Mucosa of rectum (tissue), 2 donors: Measurements from ENCODE around the gene NIPBL.
A peak's percentile ranks its signal among the peaks of the same experiment; 100 is the strongest.

Experiments
- H3K27ac ChIP-seq, 2 donors: one replicate each; pipeline ENCODE4 v1.7.0; 2013; ENCODE audit warnings: inconsistent platforms in 2 of 2, low read depth in 2 of 2, low read length in 2 of 2
- H3K27me3 ChIP-seq, 2 donors: one replicate each; pipeline ENCODE4 v1.7.0; 2013; ENCODE audit warnings: low read length in 2 of 2; ENCODE audit not compliant: control insufficient read depth in 2 of 2, insufficient read depth in 2 of 2
- H3K36me3 ChIP-seq, 2 donors: one replicate each; pipeline ENCODE4 v1.7.0; 2013; ENCODE audit warnings: low read length in 2 of 2; ENCODE audit not compliant: control insufficient read depth in 2 of 2, insufficient read depth in 2 of 2
- H3K4me1 ChIP-seq, 2 donors: one replicate each; pipeline ENCODE4 v1.7.0; 2013; ENCODE audit warnings: low read length in 2 of 2, mild to moderate bottlenecking in 1 of 2; ENCODE audit not compliant: control insufficient read depth in 2 of 2, insufficient read depth in 2 of 2
- H3K4me3 ChIP-seq, 2 donors: one replicate each; pipeline ENCODE4 v1.7.0; 2013; ENCODE audit warnings: low read length in 2 of 2
- H3K9ac ChIP-seq, 2 donors: one replicate each; pipeline ENCODE4 v1.7.0; 2013; ENCODE audit warnings: low read length in 2 of 2, low read depth in 1 of 2, mild to moderate bottlenecking in 1 of 2
- H3K9me3 ChIP-seq, 2 donors: one replicate each; pipeline ENCODE4 v1.7.0; 2013; ENCODE audit warnings: low read length in 2 of 2; ENCODE audit not compliant: control insufficient read depth in 2 of 2
- donor health status: healthy.
- donor health status: Normal muscosa, but diverticular disease.

The NIPBL gene

GRCh38 chr5:36878392-36879082 lies 2.0 kb downstream of the NIPBL start:
- Histone ChIP-seq H3K9ac (peak overlapping the region; percentile 90 to 92), H3K9me3 (no peaks in the 10 kb centered on the region), H3K27ac (peak overlapping the region; percentile 97 to 98), H3K4me1 (peaks cover 21 to 22% of the 10 kb centered on the region in 2 donors), H3K36me3 (no peaks in the 10 kb centered on the region), H3K4me3 (peak overlapping the region; percentile 96 to 99), H3K27me3 (no peaks in the 10 kb centered on the region)

- Histone ChIP-seq H3K9me3 (no peaks in the 10 kb centered on the region), H3K27me3 (no peaks in the 10 kb centered on the region), H3K4me1 (peaks cover 19 to 20% of the 10 kb centered on the region in 2 donors), H3K36me3 (no peaks in the 10 kb centered on the region), H3K27ac (no peak overlapping the region), H3K4me3 (peak overlapping the region in 1 of 2 donors; percentile 99), H3K9ac (peak overlapping the region; percentile 90 to 92)
Measured at GRCh38 chr5:36879274-36880033, 2.9 kb downstream of the NIPBL start.

- Histone ChIP-seq H3K9ac (no peak overlapping the region), H3K4me1 (peaks cover 11 to 13% of the 10 kb centered on the region in 2 donors), H3K27ac (no peak overlapping the region), H3K9me3 (no peaks in the 10 kb centered on the region), H3K4me3 (no peak overlapping the region), H3K27me3 (no peaks in the 10 kb centered on the region), H3K36me3 (peaks cover 4% of the 10 kb centered on the region in 2 donors)
Measured at GRCh38 chr5:36880761-36881160, 4.2 kb downstream of the NIPBL start.

GRCh38 chr5:36881304-36881703 lies 4.7 kb downstream of the NIPBL start:
- peaks cover 11 to 13% of the 10 kb centered on the region in 2 donors for H3K4me1 ChIP-seq
- no peak overlapping the region for H3K4me3 ChIP-seq
- no peak overlapping the region for H3K27ac ChIP-seq

DNA sequence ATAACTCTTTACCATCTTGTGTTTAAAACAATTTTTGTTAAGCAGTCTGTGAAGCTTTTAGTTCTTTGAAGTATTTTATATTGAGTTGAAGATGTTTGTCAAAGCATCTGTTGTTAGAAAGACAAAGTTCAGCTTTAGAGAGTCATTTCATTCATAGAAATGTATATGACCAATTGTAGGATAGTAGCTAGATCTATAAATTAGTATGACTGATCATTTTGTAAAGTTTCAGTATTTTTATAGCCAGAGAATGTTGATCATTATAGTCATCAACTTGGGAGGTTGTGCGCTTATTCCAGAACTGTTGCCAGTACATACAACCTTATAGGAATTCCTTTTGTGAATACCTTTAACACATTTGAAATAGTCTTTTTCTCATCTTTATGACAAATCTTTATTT lies 5.2 kb downstream of the NIPBL start:
- no peak overlapping the region for H3K4me3 ChIP-seq
- no peak overlapping the region for H3K27ac ChIP-seq
- H3K9me3 ChIP-seq, result no peaks in the 10 kb centered on the region
- peaks cover 6 to 7% of the 10 kb centered on the region in 2 donors for H3K36me3 ChIP-seq
- H3K4me1 ChIP-seq, result peaks cover 11 to 13% of the 10 kb centered on the region in 2 donors
- H3K9ac ChIP-seq, result no peak overlapping the region
- no peaks in the 10 kb centered on the region for H3K27me3 ChIP-seq

More at GRCh38 chr5:36881304-36881703, 4.7 kb downstream of the NIPBL start:
- no peak overlapping the region for H3K9ac ChIP-seq
- H3K27me3 ChIP-seq, result no peaks in the 10 kb centered on the region
- no peaks in the 10 kb centered on the region for H3K9me3 ChIP-seq
- H3K36me3 ChIP-seq, result peaks cover 6 to 7% of the 10 kb centered on the region in 2 donors

DNA sequence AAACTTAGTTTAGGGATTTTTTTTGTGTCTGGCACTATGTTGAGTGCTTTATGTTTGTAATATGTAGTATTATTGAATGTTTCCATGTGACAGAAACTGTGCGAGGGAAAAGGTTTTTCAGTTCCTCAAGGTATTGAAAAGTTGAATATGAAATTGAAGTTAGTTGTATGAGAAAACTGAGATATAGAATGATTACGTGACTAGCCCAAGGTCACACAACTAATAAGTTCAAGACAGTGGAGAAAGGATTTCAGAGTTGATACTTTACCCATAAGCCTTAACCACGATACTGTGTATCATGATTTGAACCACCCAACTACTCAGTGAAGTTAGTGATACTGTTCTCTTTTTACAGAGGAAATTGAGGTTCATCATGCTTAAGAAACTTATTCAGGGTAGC lies 5.7 kb downstream of the NIPBL start:
- no peak overlapping the region for H3K4me3 ChIP-seq
- H3K9me3 ChIP-seq, result no peaks in the 10 kb centered on the region
- no peak overlapping the region for H3K27ac ChIP-seq
- no peak overlapping the region for H3K9ac ChIP-seq
- peaks cover 11 to 13% of the 10 kb centered on the region in 2 donors for H3K4me1 ChIP-seq
- H3K36me3 ChIP-seq, result peaks cover 6 to 7% of the 10 kb centered on the region in 2 donors
- H3K27me3 ChIP-seq, result no peaks in the 10 kb centered on the region

DNA sequence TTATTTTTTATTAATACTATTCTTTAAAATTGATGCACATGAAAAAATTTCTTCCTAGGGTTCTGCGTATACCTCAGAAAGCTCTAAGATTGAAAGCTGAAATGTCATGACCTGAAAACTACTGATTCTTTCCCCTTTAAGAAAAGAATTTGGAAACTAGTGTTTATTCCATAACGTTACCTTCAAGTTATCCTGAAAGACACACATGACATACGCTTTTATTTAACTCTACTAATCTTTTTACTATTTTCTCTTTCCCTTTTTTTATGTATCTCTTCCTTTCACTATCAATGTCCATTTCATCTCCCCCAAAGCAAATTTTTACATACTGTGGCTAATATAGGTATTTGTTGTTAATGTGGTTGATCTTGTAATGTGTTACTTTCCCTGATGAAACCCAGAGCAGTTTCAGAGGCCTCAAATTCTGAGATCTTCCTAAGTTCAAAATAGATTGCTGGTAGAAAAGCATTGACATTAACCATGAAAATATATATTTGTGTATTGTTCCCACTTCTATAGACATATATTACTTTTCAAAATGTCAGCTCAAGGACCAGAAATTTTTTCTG lies 7.4 kb downstream of the NIPBL start:
- Histone ChIP-seq H3K27ac (no peak overlapping the region), H3K9ac (no peak overlapping the region), H3K4me1 (peaks cover 8 to 12% of the 10 kb centered on the region in 2 donors), H3K36me3 (peaks cover 6 to 7% of the 10 kb centered on the region in 2 donors), H3K9me3 (no peaks in the 10 kb centered on the region), H3K4me3 (no peak overlapping the region), H3K27me3 (no peaks in the 10 kb centered on the region)

- Histone ChIP-seq H3K36me3 (peaks cover 6 to 7% of the 10 kb centered on the region in 2 donors), H3K9ac (no peak overlapping the region), H3K4me3 (no peak overlapping the region), H3K4me1 (peaks cover 0 to 4% of the 10 kb centered on the region in 2 donors), H3K27ac (no peak overlapping the region), H3K9me3 (no peaks in the 10 kb centered on the region), H3K27me3 (no peaks in the 10 kb centered on the region)
Measured at GRCh38 chr5:36885149-36885548, 8.6 kb downstream of the NIPBL start.

- Histone ChIP-seq H3K4me3 (no peak overlapping the region), H3K36me3 (peaks cover 6 to 7% of the 10 kb centered on the region in 2 donors), H3K4me1 (peaks cover 0 to 2% of the 10 kb centered on the region in 2 donors), H3K9me3 (no peaks in the 10 kb centered on the region), H3K27me3 (no peaks in the 10 kb centered on the region), H3K27ac (no peak overlapping the region), H3K9ac (no peak overlapping the region)
Measured at GRCh38 chr5:36885566-36886485, 9.3 kb downstream of the NIPBL start.
